NCI-H2029 treated with DMSO at 0.1 percent for 48 hours (cell line): ENCODE results near the gene CYTH1.

Experiments
- DNase-seq: peaks from one replicate; lab custom pipeline; 2025; lab: John Stamatoyannopoulos, UW

CYTH1 gene

GRCh38 chr17:78734793-78735641, 47.1 kb downstream of the CYTH1 start:
- DNase-seq, result no peak

- no peak for DNase-seq
Measured at GRCh38 chr17:78732354-78732753, 49.7 kb downstream of the CYTH1 start.

- no peak for DNase-seq
Measured at GRCh38 chr17:78731904-78732303, 50.2 kb downstream of the CYTH1 start.

GRCh38 chr17:78729641-78730040, 52.4 kb downstream of the CYTH1 start:
- DNase-seq, result no peak

- DNase-seq, result no peak
Measured at GRCh38 chr17:78728495-78728894, 53.6 kb downstream of the CYTH1 start.

GRCh38 chr17:78727476-78728229, 54.4 kb downstream of the CYTH1 start:
- DNase-seq, result no peak

- no peak for DNase-seq
Measured at GRCh38 chr17:78727057-78727456, 55.0 kb downstream of the CYTH1 start.

GRCh38 chr17:78726513-78726912, 55.6 kb downstream of the CYTH1 start:
- DNase-seq, result no peak

GRCh38 chr17:78725448-78726021, 56.5 kb downstream of the CYTH1 start:
- no peak for DNase-seq

- DNase-seq, result no peak
Measured at GRCh38 chr17:78724999-78725398, 57.1 kb downstream of the CYTH1 start.

GRCh38 chr17:78724544-78724943, 57.5 kb downstream of the CYTH1 start:
- no peak for DNase-seq

GRCh38 chr17:78723957-78724356, 58.1 kb downstream of the CYTH1 start:
- no peak for DNase-seq

- DNase-seq, result no peak
Measured at GRCh38 chr17:78723001-78723796, 58.9 kb downstream of the CYTH1 start.

GRCh38 chr17:78722246-78722761, 59.8 kb downstream of the CYTH1 start:
- no peak for DNase-seq

GRCh38 chr17:78719630-78720298, 62.3 kb downstream of the CYTH1 start:
- no peak for DNase-seq

- DNase-seq, result no peak
Measured at GRCh38 chr17:78718575-78719208, 63.4 kb downstream of the CYTH1 start.

GRCh38 chr17:78717431-78717980, 64.6 kb downstream of the CYTH1 start:
- DNase-seq, result peak; percentile 49

GRCh38 chr17:78716814-78717393, 65.2 kb downstream of the CYTH1 start:
- peak; percentile 65 for DNase-seq

- no peak for DNase-seq
Measured at GRCh38 chr17:78716292-78716691, 65.8 kb downstream of the CYTH1 start.

GRCh38 chr17:78715876-78716275, 66.2 kb downstream of the CYTH1 start:
- no peak for DNase-seq
